HEK293 (cell line): ENCODE data around the gene ENHO.

Source experiments
- CTCF ChIA-PET: fragments of 350-600 bp; formaldehyde crosslinking; extraction: SDS; loops from one replicate; lab custom pipeline; 2021; ENCODE audit warnings: antibody characterized with exemption; lab: Yijun Ruan, JAX
- POLR2A ChIA-PET: fragments of 300-600 bp; formaldehyde crosslinking; extraction: SDS; loops from one replicate; lab custom pipeline; 2020; ENCODE audit warnings: antibody characterized with exemption, inconsistent platforms; lab: Yijun Ruan, JAX
- H3K27ac ChIP-seq: fragments of 200-500 bp; sonication (Bioruptor generic); 2 replicates; pipeline ENCODE4 v1.5.1; 2014; ENCODE audit warnings: low read depth, low read length, control low read depth, inconsistent platforms; ENCODE audit errors: extremely low read depth
- H3K36me3 ChIP-seq, 2 experiments: fragments of 200-500 bp in 1 of 2; sonication (Bioruptor generic) in 1 of 2; 1 replicate in 1 of 2; 2 replicates in 1 of 2; pipeline ENCODE4 v1.5.1; 2014 to 2017; ENCODE audit warnings: inconsistent platforms in 2 of 2, low read length in 2 of 2; ENCODE audit not compliant: control insufficient read depth in 2 of 2, insufficient read depth in 1 of 2
- H3K4me1 ChIP-seq: fragments of 200-500 bp; sonication (Bioruptor generic); 2 replicates; pipeline ENCODE4 v1.5.1; 2014; ENCODE audit warnings: mild to moderate bottlenecking, low read length, inconsistent platforms; ENCODE audit not compliant: control insufficient read depth, insufficient read depth
- H3K4me3 ChIP-seq: 2 replicates; pipeline ENCODE4 v1.5.1; 2011; ENCODE audit warnings: low read depth, mild to moderate bottlenecking, control low read depth, low read length, moderate library complexity
- H3K9me3 ChIP-seq: fragments of 200-500 bp; sonication (Bioruptor generic); 2 replicates; pipeline ENCODE4 v1.5.1; 2014; ENCODE audit warnings: low read depth, low read length, inconsistent platforms; ENCODE audit not compliant: control insufficient read depth, insufficient read depth
- FEZF1 ChIP-seq: fragments of 450-650 bp; formaldehyde crosslinking; IDR thresholded peaks from 2 replicates; pipeline ENCODE4 v1.5.1; 2016; ENCODE audit warnings: missing biosample characterization, missing genetic modification characterization
- GLIS1 ChIP-seq: fragments of 450-650 bp; formaldehyde crosslinking; IDR thresholded peaks from 2 replicates; pipeline ENCODE4 v1.5.1; 2016; ENCODE audit warnings: missing biosample characterization, missing genetic modification characterization
- HIC1 ChIP-seq: fragments of 450-650 bp; formaldehyde crosslinking; IDR thresholded peaks from 2 replicates; pipeline ENCODE4 v1.5.1; 2016; ENCODE audit warnings: missing biosample characterization, missing genetic modification characterization
- INSM2 ChIP-seq: fragments of 450-650 bp; formaldehyde crosslinking; IDR thresholded peaks from 2 replicates; pipeline ENCODE4 v1.5.1; 2016; ENCODE audit warnings: missing biosample characterization, missing genetic modification characterization
- KLF16 ChIP-seq: fragments of 450-650 bp; formaldehyde crosslinking; IDR thresholded peaks from 2 replicates; pipeline ENCODE4 v1.5.1; 2017; ENCODE audit warnings: missing biosample characterization, missing genetic modification characterization
- PATZ1 ChIP-seq: fragments of 450-650 bp; formaldehyde crosslinking; IDR thresholded peaks from 2 replicates; pipeline ENCODE4 v1.5.1; 2016; ENCODE audit warnings: missing biosample characterization, missing genetic modification characterization
- PRDM4 ChIP-seq: fragments of 450-650 bp; formaldehyde crosslinking; IDR thresholded peaks from 2 replicates; pipeline ENCODE4 v1.5.1; 2017; ENCODE audit warnings: missing biosample characterization, missing genetic modification characterization
- SP2 ChIP-seq: fragments of 450-650 bp; formaldehyde crosslinking; IDR thresholded peaks from 2 replicates; pipeline ENCODE4 v1.5.1; 2016; ENCODE audit warnings: missing biosample characterization, missing genetic modification characterization
- SP7 ChIP-seq: fragments of 450-650 bp; formaldehyde crosslinking; IDR thresholded peaks from 2 replicates; pipeline ENCODE4 v1.5.1; 2016; ENCODE audit warnings: missing biosample characterization, missing genetic modification characterization
- ZBTB20 ChIP-seq: fragments of 450-650 bp; formaldehyde crosslinking; IDR thresholded peaks from 2 replicates; pipeline ENCODE4 v1.5.1; 2016; ENCODE audit warnings: missing biosample characterization, missing genetic modification characterization
- ZBTB26 ChIP-seq: fragments of 450-650 bp; formaldehyde crosslinking; optimal IDR thresholded peaks from 2 replicates; pipeline ENCODE3; 2016; ENCODE audit warnings: missing biosample characterization, mild to moderate bottlenecking, missing genetic modification characterization
- ZBTB48 ChIP-seq: fragments of 450-650 bp; formaldehyde crosslinking; IDR thresholded peaks from 2 replicates; pipeline ENCODE4 v1.5.1; 2016; ENCODE audit warnings: missing biosample characterization, missing genetic modification characterization
- ZBTB6 ChIP-seq: fragments of 450-650 bp; formaldehyde crosslinking; IDR thresholded peaks from 2 replicates; pipeline ENCODE4 v1.5.1; 2017; ENCODE audit warnings: missing biosample characterization, missing genetic modification characterization
- ZFHX2 ChIP-seq: fragments of 450-650 bp; formaldehyde crosslinking; conservative IDR thresholded peaks from 2 replicates; pipeline ENCODE4 v1.5.1; 2016; ENCODE audit warnings: missing biosample characterization, missing genetic modification characterization
- ZFP69B ChIP-seq: fragments of 450-650 bp; formaldehyde crosslinking; IDR thresholded peaks from 2 replicates; pipeline ENCODE4 v1.5.1; 2016; ENCODE audit warnings: missing biosample characterization, missing genetic modification characterization
- ZNF155 ChIP-seq: fragments of 450-650 bp; formaldehyde crosslinking; IDR thresholded peaks from 2 replicates; pipeline ENCODE4 v1.5.1; 2016; ENCODE audit warnings: missing biosample characterization, missing genetic modification characterization
- ZNF16 ChIP-seq: fragments of 450-650 bp; formaldehyde crosslinking; IDR thresholded peaks from 2 replicates; pipeline ENCODE4 v1.5.1; 2016; ENCODE audit warnings: low read depth, missing biosample characterization, missing genetic modification characterization
- ZNF23 ChIP-seq: fragments of 450-650 bp; formaldehyde crosslinking; IDR thresholded peaks from 2 replicates; pipeline ENCODE4 v1.5.1; 2016; ENCODE audit warnings: missing biosample characterization, missing genetic modification characterization, borderline replicate concordance
- ZNF488 ChIP-seq: fragments of 450-650 bp; formaldehyde crosslinking; IDR thresholded peaks from 2 replicates; pipeline ENCODE4 v1.5.1; 2016; ENCODE audit warnings: missing biosample characterization, missing genetic modification characterization
- ZNF513 ChIP-seq: fragments of 450-650 bp; IDR thresholded peaks from 2 replicates; pipeline ENCODE4 v1.5.1; 2018; ENCODE audit warnings: missing biosample characterization, missing genetic modification characterization
- ZNF560 ChIP-seq: fragments of 450-650 bp; formaldehyde crosslinking; IDR thresholded peaks from 2 replicates; pipeline ENCODE4 v1.5.1; 2017; ENCODE audit warnings: missing biosample characterization, missing genetic modification characterization, borderline replicate concordance
- ZNF571 ChIP-seq: fragments of 450-650 bp; formaldehyde crosslinking; IDR thresholded peaks from 2 replicates; pipeline ENCODE4 v1.5.0; 2017; ENCODE audit warnings: missing biosample characterization, missing genetic modification characterization
- ZNF707 ChIP-seq: fragments of 450-650 bp; formaldehyde crosslinking; IDR thresholded peaks from 2 replicates; pipeline ENCODE4 v1.5.1; 2016; ENCODE audit warnings: missing biosample characterization, missing genetic modification characterization
- ZNF792 ChIP-seq: fragments of 450-650 bp; formaldehyde crosslinking; IDR thresholded peaks from 2 replicates; pipeline ENCODE4 v1.5.1; 2016; ENCODE audit warnings: missing biosample characterization, missing genetic modification characterization

The ENHO gene

GRCh38 chr9:34555500-34555899 is 32.7 kb upstream of the ENHO start (continued):
- no peak for TF ChIP-seq INSM2 (tag by site-specific recombination)
- TF ChIP-seq ZNF155 (tag by site-specific recombination): no peak
- TF ChIP-seq ZNF571 (tag by site-specific recombination): no peak
- no peak for TF ChIP-seq ZBTB48 (tag by site-specific recombination)
- TF ChIP-seq HIC1 (tag by site-specific recombination): no peak
- no peak for TF ChIP-seq ZBTB6 (tag by site-specific recombination)
- no peak for TF ChIP-seq KLF16
- TF ChIP-seq SP2 (tag by site-specific recombination): no peak
- no peak for TF ChIP-seq ZNF16 (tag by site-specific recombination)
- no peak for TF ChIP-seq ZNF707 (tag by site-specific recombination)
- TF ChIP-seq ZNF488 (tag by site-specific recombination): no peak
- no peak for TF ChIP-seq ZFP69B (tag by site-specific recombination)
- TF ChIP-seq, all 188 proteins: peak for 0

- Histone ChIP-seq H3K4me1 (peaks cover 3% of the 10 kb centered on the region; the same call in 1 of the 2 replicates), H3K9me3 (no peaks in the 10 kb centered on the region), H3K4me3 (no peak overlapping the region), H3K27ac (no peak overlapping the region), H3K36me3 (no peaks in the 10 kb centered on the region)
- ChIA-PET CTCF (interaction anchor here (0.6 to 6.5 kb wide), 6 partner anchors 23 to 79 kb away, joined by 3 to 49 read pairs (median 4); no protein-coding TSS in a partner anchor), POLR2A (no interaction called here)
- TF ChIP-seq ZFHX2 (tag by site-specific recombination): peak; percentile 43
- TF ChIP-seq PATZ1 (tag by site-specific recombination): peak; percentile 33; the same call in 1 of the 2 replicates
- no peak for TF ChIP-seq ZNF792 (tag by site-specific recombination)
- TF ChIP-seq PRDM4 (tag by site-specific recombination): 0 out of 2 replicates have a peak, but pooled peaks have one; percentile 30
- TF ChIP-seq GLIS1 (tag by site-specific recombination): peak; percentile 76
- TF ChIP-seq ZNF23 (tag by site-specific recombination): no peak
- no peak for TF ChIP-seq ZNF513
- TF ChIP-seq SP7 (tag by site-specific recombination): peak; percentile 68
- TF ChIP-seq ZBTB20 (tag by site-specific recombination): no peak
- no peak for TF ChIP-seq ZNF560 (tag by site-specific recombination)
- TF ChIP-seq KLF16: no peak
- no peak for TF ChIP-seq FEZF1
- peak; percentile 38 for TF ChIP-seq ZBTB26
Observed at GRCh38 chr9:34555002-34555348, 32.2 kb upstream of the ENHO start.
